ENCODE data around the gene RNPC3. TPM values are rescaled to one million over a fixed set of nuclear protein-coding genes. Genes with fewer than 3 reads are reported as not detected.
"Not testable (repeated sequence)": the region's sequence is repeated elsewhere in the genome, so short reads cannot be mapped to it uniquely, and the experiment has no call there.

Gene RNPC3
- total RNA-seq, 1 donor from 2014 or later, result 8.8 TPM

DNA sequence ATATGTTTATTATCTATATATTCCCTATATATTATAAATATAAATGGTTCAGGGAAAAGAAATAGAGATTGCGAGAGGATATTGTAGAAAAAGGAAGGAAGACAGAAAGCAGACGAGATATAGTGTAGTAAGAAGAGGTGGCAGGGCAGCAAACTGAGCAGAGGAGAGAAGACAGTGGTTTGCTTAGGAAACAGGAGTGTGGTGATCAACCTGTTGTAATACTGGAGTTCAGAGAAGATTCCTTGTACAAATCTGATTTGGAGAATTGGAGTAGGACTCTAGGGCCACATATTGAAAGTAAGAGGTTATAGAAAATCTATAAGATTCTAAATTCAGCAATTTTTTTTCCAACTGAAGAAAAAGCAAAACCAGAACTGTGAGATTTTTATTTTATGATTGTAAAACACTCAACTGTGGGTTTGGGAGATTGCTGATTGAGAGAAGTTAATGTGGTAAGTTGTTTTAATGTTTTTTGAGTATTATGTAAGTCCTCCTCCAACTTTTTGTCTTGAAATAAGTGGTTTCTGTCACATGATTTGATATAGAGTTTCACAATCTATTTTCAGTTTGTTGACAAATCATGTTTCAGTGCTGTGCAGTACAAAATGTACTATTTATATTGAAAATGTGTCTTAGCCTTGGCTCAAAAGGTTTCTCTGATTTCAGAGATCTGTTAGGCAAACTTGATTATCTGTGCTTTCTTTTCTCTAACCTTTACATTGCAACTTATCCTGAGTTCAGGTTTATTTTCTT, 36.3 kb downstream of the RNPC3 start:
- H3K4me3 ChIP-seq (ENCODE audit: low read depth, low read length), result no peak overlapping the region
- TF ChIP-seq, protein P1, sequence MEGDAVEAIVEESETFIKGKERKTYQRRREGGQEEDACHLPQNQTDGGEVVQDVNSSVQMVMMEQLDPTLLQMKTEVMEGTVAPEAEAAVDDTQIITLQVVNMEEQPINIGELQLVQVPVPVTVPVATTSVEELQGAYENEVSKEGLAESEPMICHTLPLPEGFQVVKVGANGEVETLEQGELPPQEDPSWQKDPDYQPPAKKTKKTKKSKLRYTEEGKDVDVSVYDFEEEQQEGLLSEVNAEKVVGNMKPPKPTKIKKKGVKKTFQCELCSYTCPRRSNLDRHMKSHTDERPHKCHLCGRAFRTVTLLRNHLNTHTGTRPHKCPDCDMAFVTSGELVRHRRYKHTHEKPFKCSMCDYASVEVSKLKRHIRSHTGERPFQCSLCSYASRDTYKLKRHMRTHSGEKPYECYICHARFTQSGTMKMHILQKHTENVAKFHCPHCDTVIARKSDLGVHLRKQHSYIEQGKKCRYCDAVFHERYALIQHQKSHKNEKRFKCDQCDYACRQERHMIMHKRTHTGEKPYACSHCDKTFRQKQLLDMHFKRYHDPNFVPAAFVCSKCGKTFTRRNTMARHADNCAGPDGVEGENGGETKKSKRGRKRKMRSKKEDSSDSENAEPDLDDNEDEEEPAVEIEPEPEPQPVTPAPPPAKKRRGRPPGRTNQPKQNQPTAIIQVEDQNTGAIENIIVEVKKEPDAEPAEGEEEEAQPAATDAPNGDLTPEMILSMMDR (IDR thresholded peaks at IDR 0.05; ENCODE audit: insufficient read depth, low read length, poor library complexity, severe bottlenecking), result no peak
- DNase-seq (ENCODE audit: low read depth), result no peak
- H3K27me3 ChIP-seq (ENCODE audit: control insufficient read depth, insufficient read depth, low read length), result no peaks in the 10 kb centered on the region
- no peaks in the 10 kb centered on the region for H3K36me3 ChIP-seq (ENCODE audit: control insufficient read depth, insufficient read depth, low read length)

DNA sequence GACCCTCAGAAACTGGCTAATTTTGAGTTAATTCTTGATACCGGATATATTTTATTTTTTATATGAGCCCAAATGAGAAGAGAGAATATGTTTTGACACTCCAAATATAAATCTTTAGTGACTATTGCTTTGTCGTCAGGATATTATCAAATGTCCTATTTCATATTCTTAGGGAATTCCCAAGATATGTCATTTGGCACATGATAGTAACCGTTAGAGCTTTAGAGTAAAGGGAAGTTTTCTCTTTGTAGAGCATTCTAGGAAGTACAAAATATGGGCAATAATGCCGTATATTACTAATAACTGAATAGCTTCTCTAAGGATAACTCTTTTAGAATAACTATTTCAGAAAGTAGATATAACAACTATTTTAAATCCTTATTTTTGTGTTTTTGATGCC, 37.6 kb downstream of the RNPC3 start:
- H3K36me3 ChIP-seq (ENCODE audit: control insufficient read depth, insufficient read depth, low read length), result no peaks in the 10 kb centered on the region
- H3K27me3 ChIP-seq (ENCODE audit: control insufficient read depth, insufficient read depth, low read length), result no peaks in the 10 kb centered on the region
- TF ChIP-seq, protein P1 (IDR thresholded peaks at IDR 0.05; ENCODE audit: insufficient read depth, low read length, poor library complexity, severe bottlenecking), result no peak
- DNase-seq (ENCODE audit: low read depth), result no peak
- H3K4me3 ChIP-seq (ENCODE audit: low read depth, low read length), result no peak overlapping the region

DNA sequence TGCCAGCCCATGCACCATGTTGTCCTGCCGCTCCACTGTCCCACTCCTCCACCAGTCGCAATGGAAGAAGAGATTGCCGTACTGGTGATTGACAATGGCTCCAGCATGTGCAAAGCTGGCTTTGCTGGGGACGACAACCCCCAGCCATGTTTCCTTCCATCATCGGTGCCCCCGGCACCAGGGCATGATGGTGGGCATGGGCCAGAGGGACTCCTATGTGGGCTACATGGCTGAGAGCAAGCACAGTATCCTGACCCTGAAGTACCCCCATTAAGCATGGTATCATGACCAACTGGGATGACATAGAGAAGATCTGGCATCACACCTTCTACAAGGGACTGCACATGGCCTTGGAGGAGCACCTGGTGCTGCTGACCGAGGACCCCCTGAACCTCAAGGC, 44.0 kb downstream of the RNPC3 start:
- TF ChIP-seq, protein P1 (IDR thresholded peaks at IDR 0.05; ENCODE audit: insufficient read depth, low read length, poor library complexity, severe bottlenecking), result no peak
- DNase-seq (ENCODE audit: low read depth), result no peak
- H3K4me3 ChIP-seq (ENCODE audit: low read depth, low read length), result no peak overlapping the region

DNA sequence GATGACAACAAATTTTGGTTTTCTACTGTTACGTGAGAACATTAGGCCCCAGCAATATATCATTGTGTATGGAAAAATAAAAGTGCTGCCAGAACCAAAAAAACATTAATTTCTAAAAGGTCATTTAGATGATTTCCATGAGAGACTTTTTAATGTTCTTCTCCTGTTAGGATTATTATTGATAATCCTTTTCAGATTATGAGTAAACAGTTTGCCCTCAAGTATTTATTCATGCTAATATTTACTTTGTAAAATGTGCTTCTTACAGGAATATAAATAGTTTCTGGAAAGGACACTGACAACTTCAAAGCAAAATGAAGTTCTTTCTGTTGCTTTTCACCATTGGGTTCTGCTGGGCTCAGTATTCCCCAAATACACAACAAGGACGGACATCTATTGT, 45.8 kb downstream of the RNPC3 start, which contains the start of gene AMY2B:
AMY2B (plus strand) TSS at position 301 of the 400 bp plus-strand sequence; CDS start at position 315, 14 bp downstream.
- not testable (repeated sequence) for H3K36me3 ChIP-seq (ENCODE audit: control insufficient read depth, insufficient read depth, low read length); H3K4me3 ChIP-seq (ENCODE audit: low read depth, low read length); DNase-seq (ENCODE audit: low read depth); H3K27me3 ChIP-seq (ENCODE audit: control insufficient read depth, insufficient read depth, low read length)

More for the DNA sequence above, 44.0 kb downstream of the RNPC3 start:
- Histone ChIP-seq H3K27me3 (ENCODE audit: control insufficient read depth, insufficient read depth, low read length) (no peaks in the 10 kb centered on the region), H3K36me3 (ENCODE audit: control insufficient read depth, insufficient read depth, low read length) (no peaks in the 10 kb centered on the region)

- TF ChIP-seq, protein P1 (IDR thresholded peaks at IDR 0.05; ENCODE audit: insufficient read depth, low read length, poor library complexity, severe bottlenecking), result no peak
- no peak for DNase-seq (ENCODE audit: low read depth)
- no peaks in the 10 kb centered on the region for H3K36me3 ChIP-seq (ENCODE audit: control insufficient read depth, insufficient read depth, low read length)
- no peaks in the 10 kb centered on the region for H3K27me3 ChIP-seq (ENCODE audit: control insufficient read depth, insufficient read depth, low read length)
- H3K4me3 ChIP-seq (ENCODE audit: low read depth, low read length), result no peak overlapping the region
These were observed 50.6 kb downstream of the RNPC3 start for GRCh38 chr1:103576065-103576464.

- DNase-seq (ENCODE audit: low read depth); H3K27me3 ChIP-seq (ENCODE audit: control insufficient read depth, insufficient read depth, low read length); H3K4me3 ChIP-seq (ENCODE audit: low read depth, low read length); H3K36me3 ChIP-seq (ENCODE audit: control insufficient read depth, insufficient read depth, low read length): not testable (repeated sequence)
These were observed 51.3 kb downstream of the RNPC3 start for GRCh38 chr1:103576784-103577183.

DNA sequence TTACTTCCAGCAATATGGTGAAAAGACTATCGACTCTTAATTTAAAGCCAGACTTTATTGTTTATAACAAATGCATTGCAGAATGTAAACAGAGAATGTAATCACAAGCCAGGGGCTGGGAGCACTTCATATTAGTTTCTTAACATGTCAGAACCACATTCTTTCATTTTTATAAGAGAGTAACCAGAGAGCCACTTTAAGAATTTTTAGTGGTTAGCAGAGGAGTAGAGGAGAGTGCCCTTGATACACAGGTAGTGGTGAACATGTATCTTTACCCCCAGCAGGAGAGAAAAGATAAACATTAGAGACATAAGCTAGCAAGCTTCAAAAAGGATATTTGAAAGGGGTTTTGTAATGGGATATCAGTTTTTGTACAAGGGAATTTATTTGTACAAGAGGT, 57.0 kb downstream of the RNPC3 start:
- DNase-seq (ENCODE audit: low read depth), result no peak
- Histone ChIP-seq H3K4me3 (ENCODE audit: low read depth, low read length) (no peak overlapping the region), H3K36me3 (ENCODE audit: control insufficient read depth, insufficient read depth, low read length) (no peaks in the 10 kb centered on the region), H3K27me3 (ENCODE audit: control insufficient read depth, insufficient read depth, low read length) (no peaks in the 10 kb centered on the region)
- TF ChIP-seq, protein P1 (IDR thresholded peaks at IDR 0.05; ENCODE audit: insufficient read depth, low read length, poor library complexity, severe bottlenecking), result no peak

Measured in kidney epithelial cell (primary cell).